CD4-positive, alpha-beta memory T cell (primary cell): ENCODE data around the gene ZRANB1. TPM values are rescaled to one million over a fixed set of nuclear protein-coding genes. Genes with fewer than 3 reads are reported as not detected.

Source experiments
- CTCF ChIA-PET: fragments of 350-600 bp; sonication (Branson Sonifier 250); formaldehyde crosslinking; loops from one replicate; lab custom pipeline; 2021; ENCODE audit warnings: inconsistent platforms; ENCODE audit not compliant: partially characterized antibody; lab: Charles Lee
- POLR2A ChIA-PET: fragments of 350-600 bp; sonication (Branson Sonifier 250); formaldehyde crosslinking; loops from one replicate; lab custom pipeline; 2021; ENCODE audit not compliant: partially characterized antibody; lab: Charles Lee
- DNase-seq, 5 donors: peaks; one replicate each; pipeline versions ENCODE4 v3.0.0 to v3.0.0-alpha.2; 2020 to 2022; ENCODE audit warnings: mixed read lengths in 1 of 5
- H3K27ac ChIP-seq: one replicate; pipeline ENCODE4 v1.7.0; 2013; ENCODE audit warnings: low read depth, low read length
- H3K27me3 ChIP-seq: 2 replicates; pipeline ENCODE4 v1.7.0; 2013; ENCODE audit warnings: mild to moderate bottlenecking, low read length, moderate library complexity; ENCODE audit not compliant: insufficient read depth
- H3K36me3 ChIP-seq: 2 replicates; pipeline ENCODE4 v1.7.0; 2013; ENCODE audit warnings: mild to moderate bottlenecking, low read length, moderate library complexity; ENCODE audit not compliant: insufficient read depth
- H3K4me1 ChIP-seq: 2 replicates; pipeline ENCODE4 v1.7.0; 2013; ENCODE audit warnings: mild to moderate bottlenecking, low read length, moderate library complexity; ENCODE audit not compliant: insufficient read depth
- H3K4me3 ChIP-seq, 2 donors: one replicate each; pipeline ENCODE4 v1.7.0; 2013; ENCODE audit warnings: low read length in 2 of 2, mild to moderate bottlenecking in 1 of 2
- H3K9me3 ChIP-seq, 2 donors: one replicate each; pipeline ENCODE4 v1.7.0; 2013; ENCODE audit warnings: low read length in 2 of 2, control low read depth in 1 of 2; ENCODE audit not compliant: control insufficient read depth in 1 of 2
- H3K27ac Mint-ChIP-seq, 7 donors: one replicate each; pipeline ENCODE4 v1.8.0; 2020 to 2021; ENCODE audit warnings: mixed read lengths in 7 of 7, mild to moderate bottlenecking in 6 of 7, inconsistent platforms in 3 of 7, moderate library complexity in 3 of 7
- H3K27me3 Mint-ChIP-seq, 2 donors: one replicate each; pipeline ENCODE4 v1.8.0; 2020 to 2021; ENCODE audit warnings: mixed read lengths in 2 of 2
- H3K36me3 Mint-ChIP-seq, 2 donors: one replicate each; pipeline ENCODE4 v1.8.0; 2020 to 2021; ENCODE audit warnings: mixed read lengths in 2 of 2, inconsistent platforms in 1 of 2, mild to moderate bottlenecking in 1 of 2
- H3K4me1 Mint-ChIP-seq, 4 donors: one replicate each; pipeline ENCODE4 v1.8.0; 2020 to 2021; ENCODE audit warnings: mixed read lengths in 4 of 4, mild to moderate bottlenecking in 1 of 4
- H3K4me3 Mint-ChIP-seq, 8 donors: one replicate each; pipeline ENCODE4 v1.8.0; 2020 to 2021; ENCODE audit warnings: mixed read lengths in 8 of 8, mild to moderate bottlenecking in 7 of 8, moderate library complexity in 6 of 8, inconsistent platforms in 3 of 8
- H3K9me3 Mint-ChIP-seq, 8 donors: one replicate each; pipeline ENCODE4 v1.8.0; 2020 to 2021; ENCODE audit warnings: mixed read lengths in 8 of 8, mild to moderate bottlenecking in 5 of 8, inconsistent platforms in 3 of 8, moderate library complexity in 1 of 8
- intact Hi-C: fragments of 100-400 bp; cut with micrococcal nuclease; formaldehyde crosslinking; loops from one replicate; pipeline ENCODE4 v1.15.1; 2023
- polyA plus RNA-seq, 2 donors: library from polyadenylated mRNA; unstranded; fragments of 300-500 nt; fragmentation: Illumina TruSeq; gene quantifications; one replicate each; pipeline ENCODE4 v1.2.3, GENCODE V29; 2021
- total RNA-seq, 2 experiments: library from RNA; stranded (reverse); gene quantifications; one replicate each; pipeline ENCODE4 v1.2.3, GENCODE V29; 2021

The ZRANB1 gene
- total and polyA plus RNA-seq, 4 experiments from 2014 or later: 6.2 to 23.8 (median 16.4) TPM

- ChIA-PET POLR2A (no interaction called here), CTCF (no interaction called here)
- intact Hi-C loops: no loop called here
- Histone ChIP-seq H3K9me3 (no peaks in the 10 kb centered on the region), H3K4me1 (no peaks in the 10 kb centered on the region), H3K4me3 (no peak overlapping the region), H3K27me3 (no peaks in the 10 kb centered on the region), H3K27ac (no peak overlapping the region), H3K36me3 (no peaks in the 10 kb centered on the region)
- Mint-ChIP-seq H3K9me3 (no peaks in the 10 kb centered on the region), H3K27me3 (peaks cover 0 to 3% of the 10 kb centered on the region in 2 donors), H3K4me1 (no peaks in the 10 kb centered on the region), H3K4me3 (no peak overlapping the region), H3K36me3 (no peaks in the 10 kb centered on the region), H3K27ac (no peak overlapping the region)
- DNase-seq: no peak
These were observed 65.1 kb downstream of the ZRANB1 start for GRCh38 chr10:125006921-125007426.

GRCh38 chr10:125007436-125007835, 65.5 kb downstream of the ZRANB1 start:
- intact Hi-C loops: no loop called here
- Histone ChIP-seq H3K36me3 (no peaks in the 10 kb centered on the region), H3K27ac (no peak overlapping the region), H3K9me3 (no peaks in the 10 kb centered on the region), H3K4me3 (no peak overlapping the region), H3K4me1 (no peaks in the 10 kb centered on the region), H3K27me3 (no peaks in the 10 kb centered on the region)
- DNase-seq: no peak
- H3K27me3 Mint-ChIP-seq: peaks cover 0 to 3% of the 10 kb centered on the region in 2 donors
- H3K9me3 Mint-ChIP-seq: no peaks in the 10 kb centered on the region
- H3K4me1 Mint-ChIP-seq: no peaks in the 10 kb centered on the region
- POLR2A ChIA-PET: no interaction called here
- no peak overlapping the region for H3K27ac Mint-ChIP-seq
- H3K4me3 Mint-ChIP-seq: no peak overlapping the region
- CTCF ChIA-PET: no interaction called here
- no peaks in the 10 kb centered on the region for H3K36me3 Mint-ChIP-seq

- H3K4me3 ChIP-seq: no peak overlapping the region
- no peaks in the 10 kb centered on the region for H3K4me1 ChIP-seq
- no peak overlapping the region for H3K27ac ChIP-seq
- DNase-seq: no peak
- Mint-ChIP-seq H3K36me3 (no peaks in the 10 kb centered on the region), H3K9me3 (no peaks in the 10 kb centered on the region), H3K27ac (no peak overlapping the region), H3K4me3 (no peak overlapping the region), H3K27me3 (peaks cover 2 to 3% of the 10 kb centered on the region in 2 donors), H3K4me1 (peaks cover 0 to 2% (median 0%) of the 10 kb centered on the region in 4 donors)
- ChIA-PET CTCF (no interaction called here), POLR2A (no interaction called here)
- H3K27me3 ChIP-seq: no peaks in the 10 kb centered on the region
- intact Hi-C loops: no loop called here
- no peaks in the 10 kb centered on the region for H3K9me3 ChIP-seq
- no peaks in the 10 kb centered on the region for H3K36me3 ChIP-seq
These were observed 67.0 kb downstream of the ZRANB1 start for GRCh38 chr10:125008689-125009638.

- POLR2A ChIA-PET: no interaction called here
- Histone ChIP-seq H3K27me3 (no peaks in the 10 kb centered on the region), H3K27ac (no peak overlapping the region), H3K9me3 (no peaks in the 10 kb centered on the region), H3K36me3 (no peaks in the 10 kb centered on the region), H3K4me3 (no peak overlapping the region), H3K4me1 (no peaks in the 10 kb centered on the region)
- Mint-ChIP-seq H3K27me3 (peaks cover 3% of the 10 kb centered on the region in 2 donors), H3K4me1 (peaks cover 0 to 2% (median 0%) of the 10 kb centered on the region in 4 donors), H3K4me3 (no peak overlapping the region), H3K9me3 (no peaks in the 10 kb centered on the region), H3K27ac (no peak overlapping the region), H3K36me3 (no peaks in the 10 kb centered on the region)
- DNase-seq: no peak
- intact Hi-C loops: no loop called here
- CTCF ChIA-PET: interaction anchor here (2.5 kb wide), 1 partner anchor 17 kb away, joined by 5 read pairs; no protein-coding TSS in a partner anchor
These were observed 67.8 kb downstream of the ZRANB1 start for GRCh38 chr10:125009661-125010161.

- Histone ChIP-seq H3K4me1 (no peaks in the 10 kb centered on the region), H3K27ac (no peak overlapping the region), H3K27me3 (no peaks in the 10 kb centered on the region), H3K36me3 (no peaks in the 10 kb centered on the region), H3K9me3 (no peaks in the 10 kb centered on the region), H3K4me3 (no peak overlapping the region)
- peaks cover 0 to 2% (median 0%) of the 10 kb centered on the region in 4 donors for H3K4me1 Mint-ChIP-seq
- ChIA-PET POLR2A (no interaction called here), CTCF (interaction anchor here (2.5 kb wide), 1 partner anchor 18 kb away, joined by 5 read pairs; no protein-coding TSS in a partner anchor)
- H3K27ac Mint-ChIP-seq: no peak overlapping the region
- H3K36me3 Mint-ChIP-seq: no peaks in the 10 kb centered on the region
- no peaks in the 10 kb centered on the region for H3K9me3 Mint-ChIP-seq
- intact Hi-C loops: no loop called here
- peaks cover 3% of the 10 kb centered on the region in 2 donors for H3K27me3 Mint-ChIP-seq
- no peak overlapping the region for H3K4me3 Mint-ChIP-seq
- no peak for DNase-seq
These were observed 68.4 kb downstream of the ZRANB1 start for GRCh38 chr10:125010362-125010761.

- intact Hi-C loops: no loop called here
- H3K4me1 ChIP-seq: no peaks in the 10 kb centered on the region
- H3K27ac Mint-ChIP-seq: no peak overlapping the region
- no peaks in the 10 kb centered on the region for H3K36me3 Mint-ChIP-seq
- POLR2A ChIA-PET: no interaction called here
- no peak overlapping the region for H3K27ac ChIP-seq
- CTCF ChIA-PET: interaction anchor here (2.5 kb wide), 1 partner anchor 19 kb away, joined by 5 read pairs; no protein-coding TSS in a partner anchor
- H3K36me3 ChIP-seq: no peaks in the 10 kb centered on the region
- DNase-seq: no peak
- H3K9me3 Mint-ChIP-seq: no peaks in the 10 kb centered on the region
- H3K9me3 ChIP-seq: no peaks in the 10 kb centered on the region
- peaks cover 0 to 2% (median 0%) of the 10 kb centered on the region in 4 donors for H3K4me1 Mint-ChIP-seq
- peaks cover 4 to 5% of the 10 kb centered on the region in 2 donors for H3K27me3 Mint-ChIP-seq
- no peak overlapping the region for H3K4me3 Mint-ChIP-seq
- H3K4me3 ChIP-seq: no peak overlapping the region
- H3K27me3 ChIP-seq: no peaks in the 10 kb centered on the region
These were observed 69.4 kb downstream of the ZRANB1 start for GRCh38 chr10:125011171-125011925.
